NCI-H2196 (cell line): ENCODE data around the gene TMEM255B.
A peak's percentile ranks its signal among the peaks of the same experiment; 100 is the strongest.

ENCODE experiments used
- DNase-seq: peaks from one replicate; lab custom pipeline; 2025; ENCODE audit not compliant: unreplicated experiment; lab: John Stamatoyannopoulos, UW

The TMEM255B gene

DNA sequence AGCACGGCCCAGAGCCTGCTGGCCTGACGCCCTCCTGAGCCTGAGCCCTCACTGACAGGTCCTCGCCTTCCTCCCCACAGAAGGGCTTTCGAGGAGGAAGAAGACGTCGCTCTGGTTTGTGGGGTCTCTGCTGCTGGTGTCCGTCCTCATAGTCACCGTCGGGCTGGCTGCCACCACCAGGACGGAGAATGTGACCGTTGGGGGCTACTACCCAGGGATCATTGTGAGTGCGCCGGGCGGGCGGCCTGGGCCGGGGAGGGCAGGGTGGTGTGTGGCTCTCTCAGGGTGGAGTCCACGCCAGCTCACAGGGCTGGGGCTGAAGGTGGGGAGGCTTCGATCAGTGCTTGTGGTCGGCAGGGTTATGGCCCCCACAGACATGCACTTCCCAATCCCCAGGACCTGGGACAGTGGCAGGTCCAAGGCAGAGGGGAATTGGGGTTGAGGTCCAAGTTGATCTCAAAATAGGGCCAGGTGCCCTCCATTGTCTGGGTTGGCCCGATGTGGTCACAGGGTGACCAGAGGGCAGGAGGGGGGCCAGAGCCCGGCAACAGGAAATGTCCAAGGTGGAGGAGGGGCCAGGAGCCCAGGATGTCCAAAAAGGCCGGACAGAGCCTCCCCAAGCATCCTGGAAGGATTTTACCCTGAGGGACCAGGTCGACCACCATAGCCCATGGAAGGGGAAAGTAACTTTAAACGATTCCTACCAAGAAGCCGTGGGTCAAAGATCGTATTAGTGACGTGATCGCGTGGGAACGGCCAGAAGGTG is 7.2 kb downstream of the TMEM255B start:
- DNase-seq, result no peak

DNA sequence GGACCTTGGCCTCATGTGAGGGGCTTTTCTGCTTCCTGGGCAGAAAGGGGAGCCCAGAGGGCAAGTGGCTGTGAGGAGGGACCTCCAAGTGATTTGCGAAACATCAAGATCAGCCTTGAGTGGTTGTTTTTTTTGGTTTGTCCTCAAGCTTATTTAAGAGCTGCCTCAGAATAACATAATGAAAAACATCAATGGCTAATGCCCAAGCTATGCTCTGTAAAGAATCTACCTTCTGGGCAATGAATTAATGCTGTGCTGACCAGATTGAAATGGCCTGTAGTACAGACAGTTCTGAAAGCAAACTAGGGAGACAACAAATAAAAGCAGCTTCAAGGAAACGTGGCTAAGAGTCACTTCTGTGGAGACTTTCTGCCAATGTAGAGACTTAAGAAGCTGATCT is 8.3 kb downstream of the TMEM255B start:
- no peak for DNase-seq

DNA sequence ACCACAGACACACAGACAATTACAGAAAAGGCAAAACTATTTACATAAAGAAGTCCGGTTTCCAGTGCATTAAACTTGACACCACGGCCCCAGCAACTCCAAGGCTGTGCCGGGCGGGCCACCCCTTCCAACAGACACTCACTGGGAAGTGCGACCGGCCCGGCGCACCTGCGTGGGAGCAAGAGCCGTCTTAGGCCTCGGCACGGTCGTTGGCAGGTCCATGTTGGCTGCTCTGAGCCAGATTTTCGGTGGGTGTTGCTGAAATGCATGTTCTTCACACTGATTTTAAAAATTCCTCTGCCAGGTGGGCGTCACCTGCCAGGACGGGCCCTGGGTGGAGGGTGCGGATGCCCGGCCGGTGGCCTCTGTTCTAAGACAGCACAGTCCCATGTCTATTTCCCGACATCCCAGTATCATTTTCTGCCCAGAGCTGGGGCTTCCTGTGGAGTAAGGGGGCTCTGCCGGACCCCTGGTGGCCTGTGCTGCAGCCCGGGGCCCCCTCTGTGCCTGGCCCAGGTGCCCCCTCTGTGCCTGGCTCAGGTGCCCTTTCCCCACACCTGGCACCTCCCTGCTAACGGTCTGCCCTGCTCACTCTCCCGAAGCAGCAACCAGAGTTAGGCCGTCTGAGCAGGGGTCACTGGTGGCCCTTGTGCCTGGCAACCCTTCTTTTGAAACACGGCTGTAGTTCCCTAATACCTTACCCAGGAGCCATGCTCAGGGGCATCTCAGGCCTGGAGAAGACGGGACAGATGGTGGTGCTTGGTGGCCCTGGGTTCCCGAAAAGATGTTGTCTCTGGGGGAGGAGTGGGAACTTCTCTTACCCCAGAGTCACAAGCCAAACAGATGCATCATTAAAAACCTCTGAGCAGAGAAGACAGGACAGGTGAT is 9.2 kb downstream of the TMEM255B start:
- no peak for DNase-seq

DNA sequence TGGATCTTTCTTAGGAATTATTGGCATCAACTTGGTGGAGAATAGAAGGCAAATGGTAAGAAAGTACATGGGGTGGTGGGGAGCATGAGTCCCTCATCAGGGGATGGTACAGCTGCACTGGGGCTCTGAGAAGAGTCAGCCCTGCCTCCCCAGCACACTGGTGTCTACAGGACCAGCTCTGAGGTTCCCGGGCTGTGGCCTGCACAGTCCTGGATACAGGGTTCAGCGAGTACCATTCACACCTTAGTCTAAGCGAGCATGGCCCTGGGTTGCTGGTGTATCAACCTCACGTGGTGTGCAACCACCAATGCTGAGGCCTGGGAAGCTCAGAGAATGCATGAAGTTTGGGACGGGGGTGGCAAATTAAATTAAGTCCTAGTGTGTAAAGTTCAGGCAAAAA is 10.1 kb downstream of the TMEM255B start:
- no peak for DNase-seq

DNA sequence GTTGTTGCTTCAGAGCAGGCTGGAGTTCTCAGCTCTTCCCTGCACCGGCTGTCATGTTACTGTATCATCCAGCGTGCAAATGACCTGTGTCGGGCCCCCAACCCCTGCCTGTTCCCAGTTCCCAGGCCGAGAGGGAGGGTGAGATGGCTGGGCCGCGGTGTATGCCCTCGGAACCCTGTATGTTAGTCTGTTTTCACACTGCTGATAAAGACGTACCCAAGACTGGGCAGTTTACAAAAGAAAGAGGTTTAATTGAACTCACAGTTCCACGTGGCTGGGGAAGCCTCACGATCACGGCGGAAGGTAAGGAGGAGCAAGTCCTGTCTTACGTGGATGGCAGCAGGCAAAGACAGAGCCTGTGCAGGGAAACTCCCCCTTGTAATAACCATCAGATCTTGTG is 10.9 kb downstream of the TMEM255B start:
- DNase-seq, result no peak

DNA sequence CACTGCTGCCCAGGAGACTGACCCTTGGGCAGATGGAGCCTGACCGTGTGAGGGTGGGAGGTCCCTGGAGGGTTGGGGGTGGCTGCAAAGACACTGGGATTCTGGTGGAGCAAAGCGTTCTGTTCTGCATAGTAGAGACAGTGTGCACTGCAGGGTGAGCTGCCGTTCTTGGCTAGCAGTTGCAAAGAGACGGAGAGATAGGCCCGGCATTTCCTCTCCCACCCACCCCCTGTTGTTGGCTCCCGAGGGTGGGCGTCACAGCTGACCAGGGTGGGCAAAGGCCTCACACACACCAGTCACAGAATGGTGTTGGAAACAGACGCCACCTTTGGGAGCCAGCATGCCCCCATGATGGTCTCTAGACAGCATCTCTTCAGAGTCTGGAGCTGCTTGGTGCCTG is 11.4 kb downstream of the TMEM255B start:
- no peak for DNase-seq

DNA sequence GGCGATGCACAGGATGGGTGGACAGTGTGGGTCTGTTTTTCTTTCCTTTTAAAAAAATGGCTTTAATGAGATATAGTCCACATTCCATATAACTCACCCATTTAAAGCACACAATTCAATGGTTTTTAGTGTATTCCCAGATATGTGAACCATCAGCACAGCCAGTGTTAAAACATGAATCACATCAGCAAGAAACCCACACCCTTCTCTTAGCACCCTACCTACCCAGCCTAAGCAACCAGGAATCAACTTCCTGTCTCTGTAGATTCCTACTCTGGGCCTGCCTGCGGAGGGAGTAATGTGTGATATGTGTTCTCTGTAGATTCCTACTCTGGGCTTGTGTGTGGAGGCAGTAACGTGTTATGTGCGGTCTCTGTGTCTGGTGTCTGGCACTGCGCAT is 11.9 kb downstream of the TMEM255B start:
- no peak for DNase-seq

DNA sequence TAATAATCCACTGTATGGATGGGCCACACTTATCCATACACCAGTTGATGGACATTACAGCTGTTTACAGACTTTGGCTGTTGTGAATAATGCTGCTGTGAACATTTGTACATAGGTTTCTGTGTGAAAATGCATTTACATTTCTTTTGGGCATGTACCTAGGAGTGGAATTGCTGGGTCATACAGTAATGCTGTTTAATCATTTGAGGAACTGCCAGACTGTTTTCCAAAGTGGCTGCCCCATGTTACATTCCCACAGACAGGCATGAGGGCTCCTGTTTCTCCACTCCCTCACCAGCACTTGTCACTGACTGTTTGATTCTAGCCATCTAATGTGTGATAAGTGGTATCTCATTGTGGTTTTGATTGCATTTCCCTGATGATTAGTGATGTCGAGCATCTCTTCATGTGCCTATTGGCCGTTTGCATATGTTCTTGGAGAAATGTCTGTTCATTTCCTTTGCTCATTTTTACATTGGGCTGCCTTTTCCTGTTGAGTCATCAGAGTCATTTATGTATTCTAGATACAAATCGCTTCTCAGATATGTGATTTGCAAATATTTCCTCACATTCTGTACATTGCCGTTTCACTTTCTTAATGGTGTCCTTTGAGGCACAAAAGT is 12.8 kb downstream of the TMEM255B start:
- no peak for DNase-seq

DNA sequence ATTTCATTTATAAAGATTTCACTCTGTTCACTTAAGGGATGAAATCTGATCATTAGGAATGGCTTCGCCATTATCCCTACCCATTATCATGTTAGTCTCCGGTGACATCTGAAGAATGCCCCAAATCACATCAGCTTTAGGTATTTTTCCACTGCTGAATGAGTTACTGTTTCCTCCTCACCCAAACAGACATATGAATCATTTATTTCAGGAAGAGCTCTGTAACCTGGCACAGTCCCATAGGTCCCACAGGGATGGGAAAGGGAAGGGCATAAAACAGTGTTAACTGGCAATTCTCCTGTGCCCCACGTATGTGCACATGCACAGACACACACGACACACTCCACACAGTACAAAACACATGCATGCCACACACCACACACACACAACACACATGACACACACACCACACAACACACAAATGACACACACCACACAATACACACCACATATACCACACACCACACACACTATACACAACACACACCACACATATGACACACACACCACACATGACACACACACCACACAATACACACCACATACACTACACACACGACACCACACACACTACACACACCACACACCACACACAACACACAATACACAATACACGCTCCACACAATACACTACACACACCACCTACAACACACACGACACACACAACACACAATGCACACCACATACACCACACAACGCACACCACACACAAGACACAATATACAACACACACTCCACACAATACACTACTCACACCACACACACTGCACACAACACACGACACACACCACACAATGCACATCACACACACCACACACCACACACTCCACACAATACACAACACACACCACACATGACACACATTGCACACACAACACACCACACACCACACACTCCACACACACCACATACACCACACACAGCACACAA is 15.4 kb downstream of the TMEM255B start:
- no peak for DNase-seq

DNA sequence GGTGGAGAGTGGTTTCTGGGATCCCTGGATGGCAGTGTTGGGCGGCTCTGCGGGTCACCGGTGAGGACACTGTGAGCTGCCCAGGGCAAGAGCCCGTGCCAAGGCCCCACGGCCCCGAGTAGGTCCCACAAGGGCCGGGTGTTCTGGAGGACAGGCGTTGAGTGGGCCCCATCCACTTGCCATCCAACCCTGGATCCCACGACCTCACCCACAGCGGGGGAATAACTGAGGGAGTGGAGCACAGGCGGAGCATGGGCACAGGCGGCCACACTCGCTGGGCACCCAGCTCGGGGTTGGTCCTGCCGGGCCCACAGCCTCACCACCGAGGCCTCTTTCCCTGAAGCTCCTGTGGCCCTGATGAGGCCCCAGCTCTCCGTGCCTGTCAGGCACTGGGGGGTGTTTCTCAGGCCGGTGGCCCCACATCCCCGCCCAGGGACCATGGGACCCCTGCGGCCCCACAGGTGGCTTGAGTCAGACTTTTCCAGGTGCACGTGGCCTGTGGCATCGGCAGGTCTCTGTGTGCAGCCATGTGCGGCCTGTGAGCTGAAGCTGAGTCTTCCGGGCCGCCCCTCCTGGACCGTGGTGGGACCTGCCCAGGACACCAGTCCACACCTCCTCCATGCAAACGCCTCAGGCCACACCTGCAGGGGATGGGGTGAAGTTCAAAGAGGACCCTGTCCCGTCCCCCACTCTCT is 16.6 kb downstream of the TMEM255B start:
- DNase-seq, result no peak

DNA sequence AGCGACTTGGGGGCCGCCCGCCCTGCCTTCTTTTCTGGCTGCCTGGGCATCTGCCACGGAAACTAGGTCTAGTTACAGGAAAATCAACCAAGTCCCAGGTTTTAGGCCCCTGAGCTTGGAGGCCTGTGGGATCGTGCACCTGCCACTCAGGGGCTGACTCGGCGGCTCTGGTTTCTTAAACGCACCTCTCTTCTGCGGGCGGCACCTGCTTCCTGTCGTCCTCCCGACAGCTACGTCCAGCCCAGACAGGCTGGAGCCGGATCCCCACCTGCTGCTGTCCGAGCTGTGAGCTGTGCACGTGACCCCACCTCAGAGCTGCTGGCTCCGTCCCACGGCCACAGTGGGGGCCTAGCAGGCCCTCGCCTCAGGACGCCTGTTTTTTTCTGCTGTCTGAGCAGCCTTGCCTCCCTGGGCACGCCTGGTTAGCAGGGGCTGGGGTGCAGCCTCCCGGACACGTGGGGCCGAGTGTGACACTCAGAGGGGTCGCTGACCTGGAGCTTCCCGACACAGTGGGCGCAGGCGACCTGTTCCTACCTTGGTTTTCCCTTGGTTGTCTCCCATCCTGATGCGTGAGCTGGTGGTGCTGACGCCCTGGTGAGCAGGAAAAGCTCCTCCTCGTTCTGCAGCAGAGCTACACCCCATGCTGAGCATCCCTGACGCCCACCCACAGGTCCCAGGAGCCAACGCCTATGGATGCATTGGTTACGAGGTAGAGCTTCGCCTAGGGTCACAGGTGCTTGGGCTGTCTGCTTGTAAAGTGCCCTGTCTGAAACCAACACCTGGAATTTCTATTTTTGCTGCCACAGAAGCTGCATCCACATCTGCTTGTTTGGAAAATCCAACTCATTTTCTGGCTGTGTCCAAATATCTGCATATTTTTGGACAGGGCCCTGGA is 17.5 kb downstream of the TMEM255B start:
- DNase-seq, result peak; percentile 58

DNA sequence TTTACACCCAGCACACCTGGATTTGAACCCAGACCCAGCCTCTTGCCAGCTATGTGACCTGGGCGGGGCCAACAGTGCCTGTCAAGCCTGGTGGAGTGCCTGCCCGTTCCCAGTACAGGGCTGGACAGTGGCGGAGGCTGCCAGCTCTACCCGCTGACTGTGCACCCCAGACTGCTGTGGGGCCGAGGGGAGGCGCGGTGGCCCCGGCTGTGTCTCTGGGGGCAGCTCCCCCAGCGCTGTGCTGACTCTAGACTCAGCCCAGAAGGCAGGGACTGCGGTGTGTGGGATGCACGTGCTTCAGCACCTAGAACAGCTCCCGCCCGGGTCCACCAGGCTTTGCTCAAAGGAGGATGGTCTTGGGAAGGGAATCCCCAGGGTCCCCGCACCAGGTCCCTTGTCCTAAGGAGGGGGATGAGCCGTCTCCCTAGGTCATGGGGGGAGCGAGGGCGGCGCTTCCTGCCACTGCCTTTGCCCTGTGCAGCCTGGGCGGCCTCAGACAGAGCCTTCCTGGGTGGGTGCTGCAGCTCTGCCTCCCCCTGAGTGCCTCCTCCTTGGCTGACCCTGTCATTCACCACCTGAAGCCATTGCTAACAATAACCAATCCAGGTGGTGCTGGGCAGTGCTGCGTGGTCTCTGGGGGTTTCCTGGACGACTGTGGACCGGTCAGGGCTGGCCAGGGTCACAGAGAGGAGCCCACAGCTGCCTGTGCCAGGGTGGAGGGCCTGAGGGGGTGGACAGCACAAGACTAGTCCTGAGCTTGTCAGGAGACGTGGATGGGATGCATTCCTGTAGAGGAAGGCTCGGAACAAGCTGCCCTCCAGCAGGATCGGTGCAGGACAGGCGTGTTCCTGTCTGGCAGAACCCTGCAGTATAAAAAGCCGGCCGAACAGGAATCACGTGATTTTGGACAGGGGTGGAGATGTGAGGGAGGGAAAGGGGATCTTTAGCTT is 18.6 kb downstream of the TMEM255B start:
- DNase-seq, result no peak

DNA sequence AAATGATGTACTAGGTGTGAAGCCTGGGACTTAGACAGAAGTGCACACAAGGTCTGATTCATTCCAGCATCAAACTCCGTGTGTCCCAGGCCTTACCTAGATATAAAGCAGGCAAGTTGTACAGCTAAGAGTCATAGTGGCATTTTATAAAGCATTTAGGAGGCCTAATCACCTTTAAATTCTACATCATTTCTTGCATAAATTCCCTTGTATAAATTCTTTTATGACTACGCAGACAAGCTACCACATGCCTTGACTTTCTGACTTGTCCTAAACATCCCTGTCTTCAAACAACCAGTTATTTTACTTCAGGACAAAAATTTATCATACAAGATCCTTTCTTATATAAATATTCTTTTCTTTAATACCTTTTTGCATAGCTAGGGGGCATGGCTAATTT is 22.5 kb downstream of the TMEM255B start:
- DNase-seq, result no peak

DNA sequence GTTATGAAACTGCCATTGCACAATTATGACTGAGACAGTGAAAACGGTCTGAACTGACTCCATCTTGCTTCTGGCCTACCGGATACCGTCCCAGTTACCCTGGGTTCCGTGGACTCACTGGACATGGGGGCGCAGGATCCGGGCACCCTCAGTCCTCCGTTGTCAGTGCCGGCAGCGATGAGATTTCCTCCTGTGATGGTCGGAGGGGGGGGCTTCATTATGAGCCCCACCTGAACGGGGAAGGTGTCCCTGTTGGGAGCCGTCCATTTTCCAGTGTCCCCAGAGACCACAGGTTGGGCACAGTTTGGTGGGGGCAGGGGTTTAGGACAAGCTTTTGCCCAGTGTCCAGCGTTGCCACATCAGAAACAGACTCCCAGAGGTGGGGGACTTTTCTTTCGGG is 23.4 kb downstream of the TMEM255B start:
- DNase-seq, result no peak

DNA sequence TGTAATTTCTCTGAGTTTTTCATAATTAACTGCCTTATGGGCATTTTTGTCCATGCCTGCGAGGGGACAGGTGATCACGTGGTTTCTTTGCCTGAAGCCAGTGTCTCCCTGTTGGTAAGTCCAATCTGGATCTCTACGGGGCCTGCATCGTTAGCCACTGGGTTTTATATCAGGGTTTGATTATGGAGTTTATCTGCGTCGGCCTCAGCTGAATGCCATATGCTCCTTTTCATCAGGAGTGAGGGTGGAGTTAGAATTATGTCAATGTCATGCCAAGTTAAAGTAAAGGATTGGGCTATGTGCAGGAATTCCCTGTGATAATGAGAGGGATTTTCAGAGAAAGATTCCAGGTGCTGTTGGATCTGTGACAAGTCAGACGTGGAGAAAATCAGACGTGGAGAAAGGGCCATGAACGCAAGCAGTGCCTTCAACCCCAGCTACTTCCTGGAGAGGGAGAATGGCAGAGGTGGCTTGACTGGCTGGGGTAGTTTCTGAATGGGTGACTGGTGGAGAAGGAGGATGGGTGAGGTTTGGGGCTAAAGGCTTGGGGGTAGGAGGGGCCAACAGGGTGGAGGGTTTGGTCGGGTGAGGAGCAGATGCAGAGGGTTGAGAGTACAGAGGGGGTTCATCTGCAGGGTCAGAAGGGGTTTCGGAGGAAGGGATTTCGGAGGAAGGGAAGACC is 24.3 kb downstream of the TMEM255B start:
- DNase-seq, result no peak

DNA sequence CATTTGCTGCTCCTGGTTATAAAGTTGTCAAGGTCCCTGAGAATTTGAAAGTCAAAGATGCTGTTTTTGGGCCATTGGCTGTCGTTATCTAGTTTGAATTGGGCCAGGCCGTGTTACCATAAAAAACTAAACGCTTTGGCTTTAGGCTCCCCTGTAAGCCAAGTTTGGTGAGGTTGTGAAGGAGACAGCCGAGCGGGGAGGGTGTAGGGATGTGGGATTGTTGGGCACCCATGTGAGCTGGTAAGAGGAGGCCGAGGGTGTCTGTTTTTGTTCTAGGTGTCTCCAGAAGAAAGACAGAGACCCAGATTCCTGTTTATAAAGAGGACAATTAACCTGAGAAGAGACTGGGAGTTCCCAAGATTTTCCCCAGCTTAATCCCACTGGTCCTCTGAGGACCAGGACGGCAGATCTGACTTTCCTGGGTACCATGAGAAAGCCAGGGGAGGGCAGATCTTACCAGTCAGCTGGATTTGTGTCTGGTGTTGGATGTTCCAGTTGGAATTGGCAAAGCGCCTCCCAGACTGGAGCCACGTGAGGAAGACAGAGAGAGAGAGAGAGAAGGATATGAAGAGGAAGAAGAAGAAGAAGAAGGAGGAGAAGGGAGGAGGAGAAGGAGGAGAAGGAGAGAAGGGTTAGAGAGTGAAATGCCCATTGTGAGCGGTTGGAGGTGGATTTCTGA is 25.1 kb downstream of the TMEM255B start:
- no peak for DNase-seq

DNA sequence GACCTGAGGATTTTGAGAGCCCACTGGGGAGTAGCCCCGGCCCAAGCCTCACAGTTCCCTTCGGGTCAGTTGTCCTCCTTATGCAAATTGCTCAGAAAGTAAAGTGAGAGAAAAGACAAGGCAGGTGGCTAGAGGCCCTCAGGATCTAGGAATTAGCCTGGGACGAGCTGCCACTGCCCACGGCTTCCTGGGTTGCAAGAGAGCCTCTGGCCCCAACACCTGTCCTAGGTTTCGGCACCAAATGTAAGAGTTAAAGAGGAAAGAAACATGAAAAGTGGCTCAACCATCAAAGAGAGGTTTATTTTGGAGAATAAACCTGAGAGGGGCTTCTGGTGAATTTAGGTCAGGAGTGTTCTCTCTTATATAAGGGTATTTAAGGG is 25.6 kb downstream of the TMEM255B start:
- DNase-seq, result no peak
